Activated T-cell treated with anti-CD3 and anti-CD28 coated beads for 24 hours (primary cell): ENCODE results near the gene RTF2.
"Not testable (repeated sequence)": the region's sequence is repeated elsewhere in the genome, so short reads cannot be mapped to it uniquely, and the experiment has no call there.

ENCODE experiments used
- DNase-seq: peaks from one replicate; pipeline ENCODE4 v3.0.0-alpha.2; 2020; ENCODE audit warnings: low read depth

The RTF2 gene

GRCh38 chr20:56501116-56501515 is 32.7 kb downstream of the RTF2 start:
- DNase-seq, result no peak

- no peak for DNase-seq
These were observed 35.5 kb downstream of the RTF2 start for GRCh38 chr20:56503916-56504315.

- peak; percentile 7 for DNase-seq
These were observed 36.1 kb downstream of the RTF2 start for GRCh38 chr20:56504373-56505005.

- no peak for DNase-seq
These were observed 37.7 kb downstream of the RTF2 start for GRCh38 chr20:56506103-56506502.

GRCh38 chr20:56511926-56512325 is 43.5 kb downstream of the RTF2 start:
- DNase-seq, result no peak

GRCh38 chr20:56513161-56514150 is 45.0 kb downstream of the RTF2 start:
- no peak for DNase-seq

- no peak for DNase-seq
These were observed 48.2 kb downstream of the RTF2 start for GRCh38 chr20:56516631-56517030.

GRCh38 chr20:56517211-56517610 is 48.8 kb downstream of the RTF2 start:
- DNase-seq, result no peak

- DNase-seq, result no peak
These were observed 49.2 kb downstream of the RTF2 start for GRCh38 chr20:56517641-56518040.

- DNase-seq, result no peak
These were observed 49.7 kb downstream of the RTF2 start for GRCh38 chr20:56518126-56518525.

GRCh38 chr20:56518721-56519398 is 50.4 kb downstream of the RTF2 start:
- DNase-seq, result no peak

- no peak for DNase-seq
These were observed 51.1 kb downstream of the RTF2 start for GRCh38 chr20:56519551-56519950.

GRCh38 chr20:56520180-56520579 is 51.8 kb downstream of the RTF2 start:
- DNase-seq, result no peak

- not testable (repeated sequence) for DNase-seq
These were observed 52.4 kb downstream of the RTF2 start for GRCh38 chr20:56520746-56521354.

- DNase-seq, result no peak
These were observed 53.9 kb downstream of the RTF2 start for GRCh38 chr20:56522311-56522710.

- DNase-seq, result not testable (repeated sequence)
These were observed 56.0 kb downstream of the RTF2 start, which contains the start of gene FAM209A for GRCh38 chr20:56524444-56524843. FAM209A (plus strand) TSS chr20:56524744; CDS start chr20:56524809, 65 bp downstream.

- no peak for DNase-seq
These were observed 59.1 kb downstream of the RTF2 start for GRCh38 chr20:56527521-56527920.

GRCh38 chr20:56532946-56533345 is 64.5 kb downstream of the RTF2 start, which contains the start of gene FAM209B:
FAM209B (plus strand) TSS chr20:56533246; CDS start chr20:56533342, 96 bp downstream.
- not testable (repeated sequence) for DNase-seq

GRCh38 chr20:56537997-56538396 is 69.6 kb downstream of the RTF2 start:
- no peak for DNase-seq

GRCh38 chr20:56540415-56540814 is 72.0 kb downstream of the RTF2 start:
- no peak for DNase-seq

GRCh38 chr20:56542489-56543030 is 74.1 kb downstream of the RTF2 start:
- no peak for DNase-seq

- DNase-seq, result no peak
These were observed 83.1 kb downstream of the RTF2 start for GRCh38 chr20:56551571-56551970.
